Skin of body (tissue), 2 donors: ENCODE results near the gene C12orf75. TPM values are rescaled to one million over a fixed set of nuclear protein-coding genes. Genes with fewer than 3 reads are reported as not detected.
A peak's percentile ranks its signal among the peaks of the same experiment; 100 is the strongest.
"Not testable (repeated sequence)": the region's sequence is repeated elsewhere in the genome, so short reads cannot be mapped to it uniquely, and the experiment has no call there.

ENCODE experiments used
- DNase-seq: peaks from one replicate; lab custom pipeline; 2025; lab: John Stamatoyannopoulos, UW
- total RNA-seq: library from RNA; depleted of rRNA; stranded (reverse); fragments of >200 nt; gene quantifications from one replicate; pipeline ENCODE4 v1.2.3, GENCODE V29; 2014

Gene C12orf75
- total RNA-seq, 1 donor from 2014 or later: 18.1 TPM

GRCh38 chr12:105335856-105336255, 5.4 kb downstream of the C12orf75 start:
- no peak for DNase-seq

DNA sequence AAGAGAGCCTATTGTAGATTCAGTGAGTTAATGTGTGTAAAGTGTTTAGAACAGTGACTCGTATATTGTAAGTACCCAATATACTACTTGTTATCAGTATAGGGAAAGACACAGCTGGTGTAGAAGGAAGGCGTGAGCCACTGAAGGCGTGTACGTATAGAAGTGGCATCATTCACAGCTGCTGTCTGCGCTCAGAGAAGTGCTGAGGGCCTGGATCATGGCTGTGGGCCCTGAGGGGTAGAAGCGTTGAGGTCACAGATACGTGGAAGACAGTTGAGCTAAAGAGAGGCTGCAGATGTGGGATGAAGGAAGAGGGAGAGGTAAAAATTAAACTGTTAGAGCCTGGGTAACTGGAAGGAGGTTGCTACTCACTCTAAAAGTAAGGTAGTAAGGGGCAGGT, 5.9 kb downstream of the C12orf75 start:
- no peak for DNase-seq

GRCh38 chr12:105337391-105337790, 6.9 kb downstream of the C12orf75 start:
- DNase-seq: no peak

DNA sequence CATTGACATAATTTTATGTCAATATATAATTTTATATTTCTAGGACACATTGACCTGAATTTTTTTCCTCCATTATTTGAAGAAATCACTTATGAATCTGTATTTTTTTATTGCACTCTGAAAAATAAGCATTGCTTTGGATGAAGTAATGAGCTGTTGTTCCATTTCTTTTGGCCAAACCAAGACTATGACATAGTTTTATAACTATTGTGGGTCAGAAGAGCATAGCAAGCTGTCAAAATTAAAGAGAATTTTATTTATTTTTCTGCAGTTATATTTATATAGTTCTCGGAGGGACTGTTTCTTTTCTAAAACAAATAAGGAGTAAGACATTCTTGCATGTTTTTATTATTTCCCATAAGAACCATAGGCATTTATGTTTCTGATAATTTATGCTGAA, 8.5 kb downstream of the C12orf75 start:
- peak; percentile 4 for DNase-seq

- DNase-seq: no peak
Measured at GRCh38 chr12:105341010-105341409, 10.5 kb downstream of the C12orf75 start.

GRCh38 chr12:105341620-105342019, 11.1 kb downstream of the C12orf75 start:
- not testable (repeated sequence) for DNase-seq

GRCh38 chr12:105342464-105342863, 12.0 kb downstream of the C12orf75 start:
- DNase-seq: no peak

DNA sequence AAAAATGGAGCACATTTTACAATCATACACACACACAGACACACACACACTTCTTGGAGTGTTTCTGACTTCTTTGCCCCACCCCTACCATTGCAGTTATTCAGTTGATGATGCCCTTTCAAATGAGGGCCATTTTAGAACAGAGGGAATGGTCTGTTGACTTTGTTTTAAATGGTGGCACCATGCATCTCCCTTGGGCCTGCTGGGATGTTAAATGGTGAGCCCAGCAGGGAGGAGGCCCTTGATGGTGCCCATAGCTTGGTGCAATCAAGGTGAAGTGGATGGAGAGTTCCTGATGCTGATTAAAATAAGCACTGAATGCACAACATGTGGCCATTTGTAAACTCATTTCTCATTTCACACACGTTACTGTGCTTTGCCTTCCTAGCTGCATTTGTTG, 13.3 kb downstream of the C12orf75 start:
- DNase-seq: no peak

DNA sequence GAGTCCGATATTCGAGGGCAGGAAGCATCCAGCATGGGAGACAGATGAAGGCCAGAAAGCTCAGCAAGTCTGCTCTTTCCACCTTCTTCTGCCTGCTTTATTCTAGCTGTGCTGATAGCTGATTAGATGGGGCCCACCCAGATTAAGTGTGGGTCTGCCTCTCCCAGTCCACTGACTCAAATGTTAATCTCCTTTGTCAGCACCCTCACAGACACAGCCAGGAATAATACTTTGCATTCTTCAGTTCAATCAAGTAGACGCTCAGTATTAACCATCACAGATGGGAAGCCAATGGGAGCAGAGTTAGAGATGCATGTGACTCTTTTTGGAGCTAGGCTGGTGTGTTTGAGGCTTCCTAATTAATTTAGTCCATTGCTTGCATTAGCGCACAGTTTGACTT, 17.0 kb downstream of the C12orf75 start:
- DNase-seq: no peak

DNA sequence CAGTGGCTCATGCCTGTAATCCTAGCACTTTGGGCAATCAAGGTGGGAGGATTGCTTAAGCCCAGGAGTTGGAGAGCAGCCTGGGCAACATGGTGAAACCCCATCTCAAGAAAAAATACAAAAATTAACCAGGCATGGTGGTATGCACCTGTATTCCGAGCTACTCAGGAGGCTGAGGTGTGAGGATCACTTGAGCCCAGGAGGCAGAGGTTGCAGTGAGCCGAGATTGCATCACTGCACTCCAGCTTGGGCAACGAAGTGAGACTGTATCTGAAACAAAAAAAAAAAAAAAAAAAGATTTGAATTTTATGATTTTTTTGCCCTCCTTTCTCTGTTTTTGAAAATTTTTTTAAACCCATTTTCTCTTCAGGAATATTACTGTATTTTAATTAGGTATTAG, 17.7 kb downstream of the C12orf75 start:
- no peak for DNase-seq

GRCh38 chr12:105348561-105348960, 18.1 kb downstream of the C12orf75 start:
- no peak for DNase-seq

DNA sequence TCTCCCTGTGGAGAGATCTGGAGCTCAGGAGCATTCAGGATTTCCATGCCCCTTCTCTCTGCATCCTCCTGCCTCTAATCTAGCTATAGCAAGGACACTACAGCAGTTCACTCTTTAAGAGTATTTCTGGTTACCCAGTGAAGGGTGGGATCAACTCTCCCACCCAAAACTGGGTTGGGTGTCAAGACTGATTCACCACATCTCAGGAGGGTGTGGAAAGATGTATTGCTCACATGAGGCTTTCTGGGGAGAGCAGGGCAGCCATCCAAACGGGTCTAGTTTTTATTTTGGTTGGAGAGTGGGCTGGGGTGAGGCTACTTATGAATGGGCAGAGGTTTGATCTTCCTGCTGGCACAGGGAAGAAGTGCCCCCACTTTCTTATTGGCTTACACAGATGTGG, 18.6 kb downstream of the C12orf75 start:
- DNase-seq: no peak

- no peak for DNase-seq
Measured at GRCh38 chr12:105351523-105351922, 21.0 kb downstream of the C12orf75 start.

DNA sequence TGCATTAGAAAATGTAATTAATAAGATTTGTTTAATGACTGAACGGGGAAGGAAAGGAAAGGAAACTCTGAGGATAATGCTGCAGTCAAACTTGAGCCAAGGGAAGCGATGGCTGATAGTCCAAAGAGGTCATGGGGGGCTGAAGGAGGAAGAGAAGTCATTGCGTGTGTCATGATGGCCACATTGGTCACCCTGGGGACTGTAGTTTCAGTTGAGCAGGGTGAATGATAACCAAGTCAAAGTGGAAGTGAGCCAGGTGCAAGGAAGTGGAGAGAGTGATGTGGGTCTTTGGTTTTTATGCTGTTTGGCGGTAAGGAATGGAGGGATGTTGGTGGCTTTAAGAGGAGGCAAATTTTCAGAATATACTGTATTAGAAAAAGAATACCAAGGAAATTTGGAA, 21.6 kb downstream of the C12orf75 start:
- no peak for DNase-seq

- no peak for DNase-seq
Measured at GRCh38 chr12:105352940-105353635, 22.6 kb downstream of the C12orf75 start.

DNA sequence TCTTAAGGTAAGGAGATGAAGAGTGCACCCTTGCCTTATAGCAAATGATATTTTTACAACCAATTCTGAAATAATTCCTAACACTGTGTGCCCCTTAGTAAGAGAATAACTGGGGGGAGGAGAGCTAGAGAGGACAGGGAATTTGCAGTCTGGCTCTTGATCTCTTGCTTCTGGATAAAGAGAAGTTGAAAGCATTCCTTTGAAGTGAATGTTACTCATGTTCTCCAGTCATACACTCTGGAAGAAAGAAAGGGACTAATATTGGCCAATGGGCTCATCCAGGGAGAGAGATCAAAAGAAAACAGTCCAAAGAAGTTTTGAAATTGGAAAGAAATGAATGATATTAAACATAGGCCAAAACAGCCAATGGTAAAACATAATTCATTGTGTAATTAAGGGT, 25.3 kb downstream of the C12orf75 start:
- no peak for DNase-seq

DNA sequence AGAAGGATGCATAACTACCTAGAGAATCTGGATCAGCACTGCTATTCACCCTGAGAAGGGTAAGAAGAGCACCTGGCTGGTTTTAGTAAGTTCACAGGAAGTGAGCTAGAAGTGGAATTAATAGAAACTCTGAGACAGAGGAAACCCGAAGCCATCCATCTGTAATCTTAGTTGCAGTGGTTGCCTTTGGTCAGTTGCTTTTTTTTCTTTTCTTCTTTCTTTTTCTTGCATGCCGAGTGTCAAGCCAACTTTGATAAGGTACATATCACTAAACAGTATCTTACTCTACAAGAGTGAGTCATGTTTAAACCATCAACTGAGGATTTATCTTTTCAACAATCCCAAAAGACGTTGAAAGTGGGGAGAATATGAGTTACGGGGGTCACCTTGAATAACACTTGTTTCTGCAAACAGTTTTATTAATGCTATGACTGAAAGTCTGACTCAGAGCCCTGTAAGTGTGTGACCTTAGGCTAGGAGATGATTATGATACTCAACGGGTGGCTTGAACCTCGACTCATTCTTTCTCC, 26.7 kb downstream of the C12orf75 start:
- DNase-seq: no peak

GRCh38 chr12:105358789-105359188, 28.3 kb downstream of the C12orf75 start:
- no peak for DNase-seq

GRCh38 chr12:105359856-105360255, 29.4 kb downstream of the C12orf75 start:
- DNase-seq: no peak

GRCh38 chr12:105363890-105364289, 33.4 kb downstream of the C12orf75 start:
- DNase-seq: no peak

GRCh38 chr12:105365231-105365630, 34.7 kb downstream of the C12orf75 start:
- DNase-seq: no peak

GRCh38 chr12:105368047-105368646, 37.7 kb downstream of the C12orf75 start:
- DNase-seq: no peak

- DNase-seq: no peak
Measured at GRCh38 chr12:105369014-105369413, 38.5 kb downstream of the C12orf75 start.
